ENCODE results near the gene METTL13. TPM values are rescaled to one million over a fixed set of nuclear protein-coding genes. Genes with fewer than 3 reads are reported as not detected.
A peak's percentile ranks its signal among the peaks of the same experiment; 100 is the strongest.

Gene METTL13
- total and polyA plus RNA-seq, 2 donors (not counting 1 experiment from before 2014, with no cell fraction given): 16.8 to 33.0 TPM

DNA sequence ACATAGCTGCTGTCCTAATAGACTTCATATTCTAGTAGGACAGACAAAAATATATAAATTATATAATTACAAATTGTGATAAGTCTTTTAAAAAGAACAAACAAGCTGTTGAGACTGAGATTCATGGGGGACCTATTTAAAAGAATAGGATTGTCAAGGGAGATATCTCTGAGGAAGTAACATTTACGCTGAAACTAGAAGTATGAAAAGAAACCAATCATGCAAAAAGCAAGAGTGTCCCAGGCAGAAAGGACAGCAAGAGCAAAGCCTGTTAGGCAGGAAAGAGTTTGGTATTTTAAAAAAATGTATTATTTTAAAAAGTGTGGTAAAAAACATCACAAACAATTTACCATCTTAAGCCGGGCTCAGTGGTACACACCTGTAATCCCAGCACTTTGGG is 9.1 kb upstream of the METTL13 start:
- no peak for TF ChIP-seq EZH2 (IDR thresholded peaks at IDR 0.05; ENCODE audit: borderline replicate concordance, insufficient read depth, low read depth, low read length, poor library complexity, severe bottlenecking)
- TF ChIP-seq, protein P1, sequence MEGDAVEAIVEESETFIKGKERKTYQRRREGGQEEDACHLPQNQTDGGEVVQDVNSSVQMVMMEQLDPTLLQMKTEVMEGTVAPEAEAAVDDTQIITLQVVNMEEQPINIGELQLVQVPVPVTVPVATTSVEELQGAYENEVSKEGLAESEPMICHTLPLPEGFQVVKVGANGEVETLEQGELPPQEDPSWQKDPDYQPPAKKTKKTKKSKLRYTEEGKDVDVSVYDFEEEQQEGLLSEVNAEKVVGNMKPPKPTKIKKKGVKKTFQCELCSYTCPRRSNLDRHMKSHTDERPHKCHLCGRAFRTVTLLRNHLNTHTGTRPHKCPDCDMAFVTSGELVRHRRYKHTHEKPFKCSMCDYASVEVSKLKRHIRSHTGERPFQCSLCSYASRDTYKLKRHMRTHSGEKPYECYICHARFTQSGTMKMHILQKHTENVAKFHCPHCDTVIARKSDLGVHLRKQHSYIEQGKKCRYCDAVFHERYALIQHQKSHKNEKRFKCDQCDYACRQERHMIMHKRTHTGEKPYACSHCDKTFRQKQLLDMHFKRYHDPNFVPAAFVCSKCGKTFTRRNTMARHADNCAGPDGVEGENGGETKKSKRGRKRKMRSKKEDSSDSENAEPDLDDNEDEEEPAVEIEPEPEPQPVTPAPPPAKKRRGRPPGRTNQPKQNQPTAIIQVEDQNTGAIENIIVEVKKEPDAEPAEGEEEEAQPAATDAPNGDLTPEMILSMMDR (IDR thresholded peaks at IDR 0.05): no peak
- Mint-ChIP-seq H3K27me3 (peaks cover 13% of the 10 kb centered on the region), H3K4me1 (peaks cover 8% of the 10 kb centered on the region), H3K27ac (no peak overlapping the region), H3K9me3 (ENCODE audit: insufficient read depth) (no peaks in the 10 kb centered on the region), H3K4me3 (no peak overlapping the region)
- Histone ChIP-seq H3K9me3 (ENCODE audit: control extremely low read depth in 1 of 3, control insufficient read depth in 2 of 3, insufficient read depth in 1 of 3, low read length in 2 of 3) (no peaks in the 10 kb centered on the region), H3K27ac (ENCODE audit: low read length in 2 of 2) (no peak overlapping the region), H3K27me3 (replicated peaks in 1 of 4; ENCODE audit: control extremely low read depth in 1 of 4, control insufficient read depth in 3 of 4, insufficient read depth in 4 of 4, low read length in 3 of 4) (peaks cover 0 to 6% (median 0%) of the 10 kb centered on the region in 4 experiments), H2AFZ (ENCODE audit: insufficient read depth, low read depth, low read length, poor library complexity, severe bottlenecking) (no peak overlapping the region), H3K9ac (ENCODE audit: low read length) (no peak overlapping the region), H4K20me1 (ENCODE audit: control insufficient read depth, insufficient read depth, low read length, poor library complexity, severe bottlenecking) (no peaks in the 10 kb centered on the region), H3K36me3 (replicated peaks in 1 of 2; ENCODE audit: control extremely low read depth in 1 of 2, control insufficient read depth in 1 of 2, extremely low read depth in 1 of 2, insufficient read depth in 2 of 2, low read length in 1 of 2) (no peaks in the 10 kb centered on the region), H3K4me3 (ENCODE audit: control extremely low read depth in 1 of 5, extremely low read depth in 1 of 5, insufficient read depth in 1 of 5, low read depth in 2 of 5, low read length in 4 of 5) (no peak overlapping the region), H3K4me2 (replicated peaks; ENCODE audit: low read depth, low read length, poor library complexity, severe bottlenecking) (no peak overlapping the region), H3K79me2 (ENCODE audit: control insufficient read depth, insufficient read depth, low read length) (no peaks in the 10 kb centered on the region), H3K4me1 (ENCODE audit: control insufficient read depth in 2 of 2, insufficient read depth in 2 of 2, low read length in 2 of 2) (peaks cover 0 to 4% of the 10 kb centered on the region in 2 donors)
- 0% methylated on average over 1 of the region's 2 CpGs for WGBS (ENCODE audit: insufficient coverage)
- ChIA-PET CTCF (interaction anchor here (0.7 kb wide), 1 partner anchor 16 kb away, joined by 3 read pairs; no protein-coding TSS in a partner anchor), POLR2A (interaction anchor here (0.7 kb wide), 1 partner anchor 9 kb away, joined by 3 read pairs; the partner anchor contains the start of gene METTL13)
- DNase-seq (no peak), ATAC-seq (ENCODE audit: low read depth) (no peak)
- intact Hi-C loops (cut with micrococcal nuclease): no loop called here

DNA sequence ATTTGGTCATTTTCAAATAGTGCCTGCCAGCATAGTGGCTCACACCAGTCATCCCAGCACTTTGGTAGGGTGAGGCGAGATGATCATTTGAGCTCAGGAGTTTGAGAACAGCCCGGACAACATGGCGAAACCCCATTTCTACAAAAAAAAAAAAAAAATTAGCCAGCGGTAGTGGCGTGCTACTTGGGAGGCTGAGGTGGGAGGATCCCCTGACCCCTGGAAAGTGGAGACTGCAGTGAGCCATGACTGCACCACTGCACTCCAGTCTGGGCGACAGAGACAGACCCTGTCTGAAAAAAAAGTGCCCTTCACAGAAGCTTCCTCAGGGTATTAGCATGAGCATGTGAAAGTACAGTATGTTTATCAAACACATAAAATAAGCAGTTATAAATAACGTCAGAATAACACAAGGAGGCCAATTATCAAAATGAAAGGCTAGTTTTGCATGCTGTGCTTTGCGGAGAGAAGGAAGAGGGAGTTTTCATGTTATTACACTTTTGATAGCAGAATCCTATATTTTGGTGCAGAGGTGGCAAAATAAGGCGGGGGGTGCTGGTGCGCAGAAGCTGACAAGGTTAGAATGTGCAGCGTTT is 781 bp upstream of the METTL13 start:
- ChIA-PET CTCF (interaction anchor here (1.0 to 1.4 kb wide), 3 partner anchors 14 to 296 kb away, joined by 3 to 4 read pairs (median 3); partner anchors contain the start of gene PRRC2C), POLR2A (interaction anchor here (0.6 to 2.4 kb wide), 6 partner anchors 18 to 945 kb away, joined by 3 to 29 read pairs (median 4); partner anchors contain the start of genes PRRC2C and VAMP4)
- TF ChIP-seq, protein P1 (IDR thresholded peaks at IDR 0.05): no peak
- TF ChIP-seq EZH2 (IDR thresholded peaks at IDR 0.05; ENCODE audit: borderline replicate concordance, insufficient read depth, low read depth, low read length, poor library complexity, severe bottlenecking): no peak
- intact Hi-C loops (cut with micrococcal nuclease): loop anchor here (1.0 to 5.0 kb wide), 6 partner anchors 38 to 752 kb away; partner anchors contain the start of genes DNM3, FMO4, PIGC and VAMP4
- H2AFZ ChIP-seq (ENCODE audit: insufficient read depth, low read depth, low read length, poor library complexity, severe bottlenecking): peak overlapping the region; percentile 62
- Mint-ChIP-seq H3K4me1 (peaks cover 44% of the 10 kb centered on the region), H3K27me3 (peaks cover 11% of the 10 kb centered on the region), H3K4me3 (peak overlapping the region; percentile 96), H3K27ac (peak overlapping the region; percentile 94), H3K9me3 (ENCODE audit: insufficient read depth) (no peaks in the 10 kb centered on the region)
- H3K9me3 ChIP-seq (ENCODE audit: control extremely low read depth in 1 of 3, control insufficient read depth in 2 of 3, insufficient read depth in 1 of 3, low read length in 2 of 3): no peaks in the 10 kb centered on the region
- ATAC-seq (ENCODE audit: low read depth) (no peak), DNase-seq (no peak)
- H3K4me2 ChIP-seq (replicated peaks; ENCODE audit: low read depth, low read length, poor library complexity, severe bottlenecking): peak overlapping the region; percentile 64
- H3K9ac ChIP-seq (ENCODE audit: low read length): peak overlapping the region; percentile 53
- peaks cover 26 to 32% of the 10 kb centered on the region in 2 donors for H3K4me1 ChIP-seq (ENCODE audit: control insufficient read depth in 2 of 2, insufficient read depth in 2 of 2, low read length in 2 of 2)
- peaks cover 0 to 18% of the 10 kb centered on the region in 2 experiments for H3K36me3 ChIP-seq (replicated peaks in 1 of 2; ENCODE audit: control extremely low read depth in 1 of 2, control insufficient read depth in 1 of 2, extremely low read depth in 1 of 2, insufficient read depth in 2 of 2, low read length in 1 of 2)
- H3K27ac ChIP-seq (ENCODE audit: low read length in 2 of 2): peak overlapping the region; percentile 71 to 73
- no peaks in the 10 kb centered on the region for H3K27me3 ChIP-seq (replicated peaks in 1 of 4; ENCODE audit: control extremely low read depth in 1 of 4, control insufficient read depth in 3 of 4, insufficient read depth in 4 of 4, low read length in 3 of 4)
- 45% methylated on average over 2 of the region's 11 CpGs for WGBS (ENCODE audit: insufficient coverage)
- H4K20me1 ChIP-seq (ENCODE audit: control insufficient read depth, insufficient read depth, low read length, poor library complexity, severe bottlenecking): peaks cover 2% of the 10 kb centered on the region
- peak overlapping the region; percentile 59 to 95 (median 89) for H3K4me3 ChIP-seq (ENCODE audit: control extremely low read depth in 1 of 5, extremely low read depth in 1 of 5, insufficient read depth in 1 of 5, low read depth in 2 of 5, low read length in 4 of 5)
- H3K79me2 ChIP-seq (ENCODE audit: control insufficient read depth, insufficient read depth, low read length): peaks cover 34% of the 10 kb centered on the region

Measured in B cell (primary cell).